Thyroid gland (tissue), 4 donors: ENCODE results near the gene RTN1. TPM values are rescaled to one million over a fixed set of nuclear protein-coding genes. Genes with fewer than 3 reads are reported as not detected.

Experiments
- DNase-seq, 2 donors: peaks; one replicate each; pipeline ENCODE4 v3.0.0-alpha.2; 2019
- H3K27ac ChIP-seq, 3 donors: fragments of 200-600 bp; sonication (generic); 1 replicate in 2 of 3; 2 replicates in 1 of 3; pipeline ENCODE4 v1.5.1; 2016 to 2019; ENCODE audit warnings: mild to moderate bottlenecking in 1 of 3, moderate library complexity in 1 of 3
- H3K27me3 ChIP-seq: fragments of 200-600 bp; sonication (generic); one replicate; pipeline ENCODE4 v1.5.1; 2019
- H3K36me3 ChIP-seq, 2 donors: fragments of 200-600 bp; sonication (generic); one replicate each; pipeline ENCODE4 v1.5.1; 2016 to 2019
- H3K4me1 ChIP-seq, 2 donors: fragments of 200-600 bp; sonication (generic); one replicate each; pipeline ENCODE4 v1.5.1; 2017 to 2019
- H3K4me3 ChIP-seq, 3 donors: fragments of 200-600 bp; sonication (generic); replicated peaks in 1 of 3; 1 replicate in 2 of 3; 2 replicates in 1 of 3; pipeline ENCODE4 v1.5.1; 2016; ENCODE audit warnings: mild to moderate bottlenecking in 1 of 3
- H3K9me3 ChIP-seq: fragments of 200-600 bp; sonication (generic); one replicate; pipeline ENCODE4 v1.5.1; 2017
- POLR2A ChIP-seq, 2 donors: fragments of 450-650 bp; IDR thresholded peaks; one replicate each; pipeline ENCODE4 v1.6.1; 2017; ENCODE audit warnings: antibody characterized with exemption in 2 of 2, mild to moderate bottlenecking in 2 of 2, moderate library complexity in 1 of 2
- WGBS, 2 donors: methylation state at CpG; one replicate each; pipeline ENCODE4 v1.1.5; 2017; 5-methylcytosine and 5-hydroxymethylcytosine counted together
- intact Hi-C: fragments of 100-400 bp; cut with DNase I; formaldehyde crosslinking; loops from one replicate; pipeline ENCODE4 v1.15.1; 2023
- total RNA-seq, 4 donors: library from RNA; depleted of rRNA; stranded (reverse); fragments of >200 nt; gene quantifications; one replicate each; pipeline ENCODE4 v1.2.3, GENCODE V29; 2016
- TF ChIP-seq, protein P1 (sequence below), 6 experiments: fragments of 200-600 bp in 3 of 6; fragments of 450-650 bp in 3 of 6; sonication (generic) in 3 of 6; IDR thresholded peaks; one replicate each; pipeline ENCODE4 v1.5.1; 2016 to 2019; ENCODE audit warnings: antibody characterized with exemption in 6 of 6, mild to moderate bottlenecking in 2 of 6, inconsistent platforms in 1 of 6, moderate library complexity in 1 of 6

RTN1 gene
- total RNA-seq, 4 donors from 2014 or later = 3.8 to 20.8 (median 9.6) TPM

DNA sequence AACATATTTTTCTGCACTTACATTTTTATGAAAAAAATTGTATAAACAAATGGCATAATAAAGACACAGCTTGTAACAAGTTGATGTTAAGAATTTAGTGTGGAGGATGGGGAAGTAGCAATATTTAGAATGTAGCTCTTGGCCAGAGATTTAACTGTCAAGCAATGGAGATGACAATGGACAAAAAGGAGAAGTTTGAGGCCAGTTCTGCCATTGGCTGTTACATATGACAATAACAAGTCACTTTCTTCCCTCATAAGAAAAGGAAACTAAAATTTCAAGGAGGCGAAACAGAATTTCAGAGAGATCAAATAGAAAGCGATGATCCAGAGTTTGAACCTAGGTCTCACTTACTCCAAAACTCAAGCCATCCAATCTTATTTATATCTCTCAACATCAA is 171.1 kb downstream of the RTN1 start:
- TF ChIP-seq, protein P1, sequence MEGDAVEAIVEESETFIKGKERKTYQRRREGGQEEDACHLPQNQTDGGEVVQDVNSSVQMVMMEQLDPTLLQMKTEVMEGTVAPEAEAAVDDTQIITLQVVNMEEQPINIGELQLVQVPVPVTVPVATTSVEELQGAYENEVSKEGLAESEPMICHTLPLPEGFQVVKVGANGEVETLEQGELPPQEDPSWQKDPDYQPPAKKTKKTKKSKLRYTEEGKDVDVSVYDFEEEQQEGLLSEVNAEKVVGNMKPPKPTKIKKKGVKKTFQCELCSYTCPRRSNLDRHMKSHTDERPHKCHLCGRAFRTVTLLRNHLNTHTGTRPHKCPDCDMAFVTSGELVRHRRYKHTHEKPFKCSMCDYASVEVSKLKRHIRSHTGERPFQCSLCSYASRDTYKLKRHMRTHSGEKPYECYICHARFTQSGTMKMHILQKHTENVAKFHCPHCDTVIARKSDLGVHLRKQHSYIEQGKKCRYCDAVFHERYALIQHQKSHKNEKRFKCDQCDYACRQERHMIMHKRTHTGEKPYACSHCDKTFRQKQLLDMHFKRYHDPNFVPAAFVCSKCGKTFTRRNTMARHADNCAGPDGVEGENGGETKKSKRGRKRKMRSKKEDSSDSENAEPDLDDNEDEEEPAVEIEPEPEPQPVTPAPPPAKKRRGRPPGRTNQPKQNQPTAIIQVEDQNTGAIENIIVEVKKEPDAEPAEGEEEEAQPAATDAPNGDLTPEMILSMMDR (IDR thresholded peaks at IDR 0.05) = no peak
- no peak for TF ChIP-seq POLR2A (IDR thresholded peaks at IDR 0.05)
- no peak for DNase-seq
- WGBS, 2 donors = 92 to 95% methylated on average over 2 of the region's 2 CpGs
- Histone ChIP-seq H3K36me3 (no peaks in the 10 kb centered on the region), H3K4me3 (no peak overlapping the region), H3K27me3 (no peaks in the 10 kb centered on the region), H3K27ac (no peak overlapping the region), H3K9me3 (no peaks in the 10 kb centered on the region), H3K4me1 (no peaks in the 10 kb centered on the region)
- intact Hi-C loops = no loop called here

DNA sequence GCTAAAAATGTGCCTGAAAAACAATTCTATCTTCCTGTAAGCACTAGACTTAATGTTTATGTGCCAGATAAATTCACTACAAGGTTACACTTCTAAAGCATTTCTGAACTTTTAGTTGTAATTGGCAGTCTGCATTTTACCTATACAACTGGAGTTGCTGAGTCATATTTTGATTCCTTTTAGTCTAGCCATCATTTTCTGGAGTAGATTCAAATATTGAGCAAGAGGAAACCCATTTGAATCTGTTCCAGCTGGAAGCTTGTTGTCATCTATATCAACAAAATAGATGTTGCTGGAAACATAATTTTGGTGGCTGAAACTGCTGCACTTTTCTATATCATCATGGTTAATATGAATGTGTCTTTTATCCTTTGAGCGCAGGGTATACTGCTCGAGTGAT is 171.8 kb downstream of the RTN1 start:
- TF ChIP-seq, protein P1 (IDR thresholded peaks at IDR 0.05) = no peak
- TF ChIP-seq POLR2A (IDR thresholded peaks at IDR 0.05) = no peak
- DNase-seq = no peak
- Histone ChIP-seq H3K27ac (no peak overlapping the region), H3K9me3 (no peaks in the 10 kb centered on the region), H3K36me3 (no peaks in the 10 kb centered on the region), H3K4me1 (no peaks in the 10 kb centered on the region), H3K4me3 (no peak overlapping the region), H3K27me3 (no peaks in the 10 kb centered on the region)
- intact Hi-C loops = no loop called here
- WGBS, 2 donors = 89 to 96% methylated on average over 2 of the region's 2 CpGs

DNA sequence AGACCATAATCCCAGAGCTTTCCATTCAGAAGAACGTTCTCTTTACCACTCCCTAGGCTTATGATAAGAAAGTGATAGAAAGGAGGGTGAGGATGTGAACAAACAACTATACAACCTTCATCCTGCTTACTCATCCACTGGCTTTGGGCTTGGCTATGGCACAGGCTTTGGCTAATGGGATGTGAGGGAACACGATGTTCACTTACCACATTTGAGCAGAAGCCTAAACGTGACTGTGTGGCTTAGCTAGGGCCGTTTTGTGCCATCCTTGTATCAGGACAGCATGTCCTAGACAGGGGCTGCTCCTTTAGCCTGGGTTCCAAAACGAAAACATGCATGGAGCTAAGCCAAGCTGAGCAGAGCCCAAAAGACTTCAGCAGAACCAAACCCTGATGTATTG is 175.4 kb downstream of the RTN1 start:
- 75 to 76% methylated on average over 5 of the region's 5 CpGs for WGBS, 2 donors
- H3K9me3 ChIP-seq = no peaks in the 10 kb centered on the region

DNA sequence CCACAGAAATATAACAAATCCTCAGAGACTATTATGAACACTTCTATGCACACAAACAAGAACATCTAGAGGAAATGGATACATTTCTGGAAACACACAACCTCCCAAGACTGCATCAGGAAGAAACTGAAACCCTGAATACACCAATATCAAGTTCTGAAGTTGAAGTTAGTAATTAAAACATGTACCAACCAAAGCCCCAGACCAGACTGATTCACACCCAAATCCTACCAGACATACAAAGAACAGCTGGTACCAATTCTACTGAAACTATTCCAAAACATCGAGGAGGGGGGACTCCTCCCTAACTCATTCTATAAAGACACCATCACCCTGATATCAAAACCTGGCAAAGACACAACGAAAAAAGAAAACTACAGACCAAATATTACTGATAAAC is 179.3 kb downstream of the RTN1 start:
- intact Hi-C loops = no loop called here
- WGBS, 2 donors = 44 to 70% methylated on average over 2 of the region's 2 CpGs
- TF ChIP-seq, protein P1 (IDR thresholded peaks at IDR 0.05) = no peak
- Histone ChIP-seq H3K4me1 (peaks cover 0 to 4% of the 10 kb centered on the region in 2 donors), H3K27me3 (no peaks in the 10 kb centered on the region), H3K27ac (no peak overlapping the region), H3K36me3 (no peaks in the 10 kb centered on the region), H3K4me3 (no peak overlapping the region), H3K9me3 (no peaks in the 10 kb centered on the region)
- no peak for DNase-seq

More for the DNA sequence above, 175.4 kb downstream of the RTN1 start:
- DNase-seq = no peak
- intact Hi-C loops = no loop called here
- Histone ChIP-seq H3K27ac (no peak overlapping the region), H3K36me3 (no peaks in the 10 kb centered on the region), H3K4me3 (no peak overlapping the region), H3K27me3 (no peaks in the 10 kb centered on the region), H3K4me1 (no peaks in the 10 kb centered on the region)
- no peak for TF ChIP-seq POLR2A (IDR thresholded peaks at IDR 0.05)
- TF ChIP-seq, protein P1 (IDR thresholded peaks at IDR 0.05) = no peak

DNA sequence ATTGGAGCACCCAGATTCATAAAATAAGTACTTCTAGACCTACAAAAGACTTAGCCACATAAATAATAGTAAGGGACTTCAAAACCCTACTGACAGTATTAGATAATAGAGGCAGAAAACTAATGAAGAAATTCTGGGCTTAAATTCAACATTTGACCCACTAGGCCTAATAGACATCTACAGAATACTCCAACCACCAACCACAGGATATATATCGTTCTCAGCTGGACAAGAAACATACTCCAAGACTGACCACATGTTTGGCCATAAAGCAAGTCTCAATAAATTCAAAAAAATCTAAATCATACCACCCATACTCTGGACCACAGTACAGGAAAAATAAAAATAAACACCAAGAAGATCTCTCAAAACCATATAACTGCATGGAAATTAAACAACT is 180.2 kb downstream of the RTN1 start:
- intact Hi-C loops = no loop called here
- DNase-seq = no peak
- H3K4me1 ChIP-seq = peaks cover 0 to 4% of the 10 kb centered on the region in 2 donors
- TF ChIP-seq, protein P1 (IDR thresholded peaks at IDR 0.05) = no peak
- TF ChIP-seq POLR2A (IDR thresholded peaks at IDR 0.05) = no peak
- no peaks in the 10 kb centered on the region for H3K9me3 ChIP-seq
- WGBS, 2 donors = 0 to 57% methylated on average over 1 of the region's 1 CpG
- no peak overlapping the region for H3K4me3 ChIP-seq
- H3K27ac ChIP-seq = no peak overlapping the region
- no peaks in the 10 kb centered on the region for H3K27me3 ChIP-seq
- H3K36me3 ChIP-seq = no peaks in the 10 kb centered on the region
